Dermis lymphatic vessel endothelial cell (primary cell): Measurements from ENCODE around the gene AQR. TPM values are rescaled to one million over a fixed set of nuclear protein-coding genes. Genes with fewer than 3 reads are reported as not detected.

Source experiments
- total RNA-seq: library from RNA; depleted of rRNA; stranded (reverse); fragments of >200 nt; gene quantifications from 2 replicates; pipeline ENCODE4 v1.2.1, GENCODE V29; 2014

AQR gene
- total RNA-seq = 18.0 and 24.6 TPM in 2 replicates

GRCh38 chr15:34969340-34970097, at the start of gene AQR:
Gene AQR, minus strand, starts transcription at chr15:34969742. Its CDS starts 129 bp downstream, at chr15:34969613.

DNA sequence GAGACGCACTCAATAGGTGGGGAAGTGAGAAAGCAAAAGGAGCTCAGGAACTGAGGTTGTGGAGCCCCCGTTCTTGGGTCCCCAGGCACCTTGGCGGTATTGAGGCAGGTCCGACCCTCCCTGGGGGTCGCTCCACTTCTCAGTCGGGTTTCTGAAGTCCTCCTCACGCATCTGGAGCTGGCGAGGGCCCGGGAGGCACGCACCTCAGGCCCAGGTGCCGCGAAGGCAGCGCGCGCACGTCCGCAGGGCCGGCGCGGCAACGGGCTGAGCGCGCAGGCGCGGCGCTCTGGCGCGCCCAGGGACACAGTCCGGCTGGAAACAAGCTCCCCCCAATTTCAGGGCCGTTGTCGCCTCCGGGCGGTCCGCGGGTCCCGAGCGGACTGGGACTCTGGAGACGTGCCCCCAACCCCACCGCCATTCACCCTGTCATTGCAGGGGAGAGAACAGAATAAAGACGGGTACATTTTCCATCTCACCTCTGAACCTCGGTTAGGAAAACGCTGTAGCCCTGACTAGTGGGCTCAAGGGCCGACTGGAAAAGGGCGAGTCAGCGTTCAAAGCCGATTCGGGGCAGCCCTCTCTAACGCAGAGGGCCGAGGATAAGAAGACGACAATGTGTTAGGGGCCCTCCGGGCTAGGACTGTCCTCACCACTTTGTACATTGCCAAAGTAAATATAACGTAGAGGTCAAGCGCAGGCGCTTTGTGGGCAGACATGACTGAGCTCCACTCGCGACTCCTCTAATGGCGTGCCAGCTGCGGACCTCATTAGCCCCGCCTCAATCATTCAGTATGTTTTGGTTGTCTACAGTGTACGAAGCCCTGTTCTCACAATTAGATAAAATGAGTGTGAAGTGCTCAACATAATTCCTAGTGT, 18.7 kb upstream of the AQR start, which contains the start of gene ZNF770:
ZNF770 (minus strand) TSS at position 261 of the 876 bp plus-strand sequence. CDS start 4,853 bp downstream, outside the sequence.

Other genes with a start within 250 kb of the AQR start
- gene GJD2, start 214.7 kb downstream of the AQR start, total RNA-seq = not detected in 2 replicates
- gene ACTC1, start 174.2 kb downstream of the AQR start, total RNA-seq = not detected in 2 replicates
- gene ZNF770, start 18.5 kb upstream of the AQR start, total RNA-seq = 24.8 and 35.1 TPM in 2 replicates
- not detected in 2 replicates for gene NANOGP8, start 115.6 kb upstream of the AQR start, total RNA-seq